GM23248 (cell line): ENCODE measurements around the gene UBAC2. TPM values are rescaled to one million over a fixed set of nuclear protein-coding genes. Genes with fewer than 3 reads are reported as not detected.

Experiments used
- DNase-seq: peaks from one replicate; pipeline ENCODE4 v3.0.0-alpha.2; 2015
- H2AFZ ChIP-seq: fragments of 200-600 bp; sonication (generic); 2 replicates; pipeline ENCODE4 v1.6.1; 2016; ENCODE audit warnings: antibody characterized with exemption
- H3F3A ChIP-seq: fragments of 200-600 bp; sonication (generic); 2 replicates; pipeline ENCODE4 v1.6.1; 2016; ENCODE audit warnings: mild to moderate bottlenecking, antibody characterized with exemption, mixed run types; ENCODE audit not compliant: insufficient read depth
- H3K27ac ChIP-seq: fragments of 200-600 bp; sonication (generic); 2 replicates; pipeline ENCODE4 v1.5.1; 2016; ENCODE audit warnings: mild to moderate bottlenecking
- H3K27me3 ChIP-seq: fragments of 200-600 bp; sonication (generic); replicated peaks from 2 replicates; pipeline ENCODE4 v1.6.1; 2016; ENCODE audit warnings: mild to moderate bottlenecking; ENCODE audit not compliant: insufficient read depth
- H3K36me3 ChIP-seq: fragments of 200-600 bp; sonication (generic); 2 replicates; pipeline ENCODE4 v1.6.1; 2016; ENCODE audit warnings: low read depth, mild to moderate bottlenecking
- H3K4me1 ChIP-seq: fragments of 200-600 bp; sonication (generic); 2 replicates; pipeline ENCODE4 v1.6.1; 2016; ENCODE audit warnings: mild to moderate bottlenecking; ENCODE audit not compliant: insufficient read depth
- H3K4me2 ChIP-seq: fragments of 200-600 bp; sonication (generic); one replicate; pipeline ENCODE4 v1.6.1; 2016; ENCODE audit warnings: mild to moderate bottlenecking; ENCODE audit not compliant: unreplicated experiment
- H3K4me3 ChIP-seq: fragments of 200-600 bp; sonication (generic); 2 replicates; pipeline ENCODE4 v1.5.1; 2016; ENCODE audit warnings: mild to moderate bottlenecking
- H3K79me2 ChIP-seq: fragments of 200-600 bp; sonication (generic); 2 replicates; pipeline ENCODE4 v1.6.1; 2016; ENCODE audit warnings: mild to moderate bottlenecking; ENCODE audit not compliant: insufficient read depth
- H3K9ac ChIP-seq: fragments of 200-600 bp; sonication (generic); 2 replicates; pipeline ENCODE4 v1.6.1; 2016; ENCODE audit warnings: mild to moderate bottlenecking
- H3K9me2 ChIP-seq: fragments of 200-600 bp; sonication (generic); 2 replicates; pipeline ENCODE4 v1.6.1; 2016; ENCODE audit warnings: mixed run types, mild to moderate bottlenecking, moderate library complexity; ENCODE audit not compliant: insufficient read depth
- H3K9me3 ChIP-seq: fragments of 200-600 bp; sonication (generic); one replicate; pipeline ENCODE4 v1.6.1; 2017; ENCODE audit warnings: low read depth
- H4K20me1 ChIP-seq: fragments of 200-600 bp; sonication (generic); 2 replicates; pipeline ENCODE4 v1.6.0; 2016; ENCODE audit not compliant: insufficient read depth
- EZH2 ChIP-seq: fragments of 200-600 bp; sonication (generic); IDR thresholded peaks from 2 replicates; pipeline ENCODE4 v1.6.1; 2018; ENCODE audit warnings: antibody characterized with exemption, mild to moderate bottlenecking; ENCODE audit not compliant: insufficient read depth, poor library complexity, severe bottlenecking
- EZH2phosphoT487 ChIP-seq: fragments of 200-600 bp; sonication (generic); IDR thresholded peaks from 2 replicates; pipeline ENCODE4 v1.6.1; 2018; ENCODE audit warnings: antibody characterized with exemption, moderate library complexity, mild to moderate bottlenecking, low read depth; ENCODE audit not compliant: insufficient read depth
- WGBS, 2 experiments: methylation state at CpG; one replicate each; pipeline ENCODE4 v1.1.6; 2015 to 2017; ENCODE audit warnings: low lambda C conversion rate in 2 of 2, low coverage in 1 of 2; ENCODE audit errors: missing lambda C conversion rate in 2 of 2; 5-methylcytosine and 5-hydroxymethylcytosine counted together
- in situ Hi-C: fragments of 300-500 bp; cut with MboI; formaldehyde crosslinking; loops from 2 replicates; pipeline ENCODE4 v1.15.0; 2020
- polyA plus RNA-seq: library from polyadenylated mRNA; unstranded; fragments of >200 nt; fragmentation: Nextera tagmentation; extraction: Ambion mirVana; gene quantifications from 2 replicates; pipeline ENCODE4 v1.2.1, GENCODE V29; 2016
- total RNA-seq: library from RNA; depleted of rRNA; stranded (reverse); fragments of >200 nt; shearing (Covaris generic); gene quantifications from 2 replicates; pipeline ENCODE4 v1.2.3, GENCODE V29; 2014

UBAC2 gene
- total and polyA plus RNA-seq, 2 experiments from 2014 or later: 66.1 to 95.9 TPM

DNA sequence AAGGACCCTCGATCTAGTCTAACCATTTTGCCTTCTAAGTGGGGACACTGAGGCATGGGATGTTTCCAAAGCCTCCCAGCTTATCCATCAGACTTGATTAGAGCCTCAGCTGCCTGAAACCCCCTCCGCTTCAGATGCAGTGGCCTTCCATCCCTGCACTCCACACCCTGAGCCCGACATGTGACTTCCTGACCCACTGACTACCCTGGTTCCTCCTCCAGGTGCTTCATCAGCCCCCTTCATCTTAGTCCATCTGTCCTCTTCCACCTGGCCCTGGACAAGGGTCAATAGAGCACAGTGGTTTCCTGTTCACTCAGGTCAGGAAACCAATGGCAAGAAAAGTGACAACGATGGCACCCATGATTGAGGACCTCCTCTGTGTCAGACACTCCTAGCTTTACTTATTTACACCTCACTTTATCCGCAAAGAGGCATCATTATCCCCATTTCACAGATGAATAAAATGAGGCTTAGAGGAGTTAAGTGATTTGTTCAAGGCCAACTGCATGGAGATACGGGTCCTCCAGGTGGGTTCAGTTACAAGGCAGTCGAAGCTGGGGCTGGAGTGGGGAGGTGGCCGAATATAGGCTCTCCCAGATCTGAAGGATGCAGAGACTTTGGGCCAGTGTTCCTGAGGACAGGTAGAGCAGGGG is 219.1 kb downstream of the UBAC2 start:
- DNase-seq: no peak
- Histone ChIP-seq H3K9me2 (no peaks in the 10 kb centered on the region), H3K9me3 (no peaks in the 10 kb centered on the region), H2AFZ (no peak overlapping the region), H4K20me1 (no peaks in the 10 kb centered on the region), H3K27ac (no peak overlapping the region), H3K36me3 (no peaks in the 10 kb centered on the region), H3F3A (no peaks in the 10 kb centered on the region), H3K4me3 (no peak overlapping the region), H3K4me1 (no peaks in the 10 kb centered on the region), H3K27me3 (peaks cover 26% of the 10 kb centered on the region; the same call in 1 of the 2 replicates), H3K79me2 (no peaks in the 10 kb centered on the region), H3K9ac (no peak overlapping the region), H3K4me2 (no peak overlapping the region)
- 72 to 75% methylated on average over 8 of the region's 8 CpGs for WGBS, 2 experiments
- TF ChIP-seq EZH2phosphoT487 (no peak), EZH2 (no peak)
- in situ Hi-C loops: loop anchor here (10.0 kb wide), 1 partner anchor 245 kb away; no protein-coding TSS in a partner anchor

DNA sequence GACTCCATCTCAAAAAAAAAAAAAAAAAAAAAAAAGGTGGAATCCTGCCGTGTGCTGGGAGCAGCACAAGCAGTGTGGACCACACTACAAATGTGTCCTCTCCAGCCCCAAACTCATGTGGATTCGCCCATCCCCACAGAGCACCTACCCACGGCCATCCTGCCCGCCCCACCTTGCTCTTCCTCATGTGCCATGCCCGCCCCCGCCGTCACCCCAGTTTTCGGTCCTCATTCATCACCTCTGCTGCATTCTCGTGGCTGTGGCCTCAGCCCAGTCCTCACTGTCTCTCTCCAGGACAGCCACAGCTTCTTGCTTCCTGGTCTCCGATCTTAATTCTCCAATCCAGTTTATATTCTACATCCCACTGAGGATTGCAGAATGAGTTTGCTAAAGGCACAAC is 220.6 kb downstream of the UBAC2 start:
- DNase-seq: no peak
- TF ChIP-seq EZH2phosphoT487 (no peak), EZH2 (no peak)
- no peaks in the 10 kb centered on the region for H3F3A ChIP-seq
- no peaks in the 10 kb centered on the region for H3K9me2 ChIP-seq
- H3K79me2 ChIP-seq: no peaks in the 10 kb centered on the region
- H3K27ac ChIP-seq: no peak overlapping the region
- in situ Hi-C loops: loop anchor here (10.0 kb wide), 1 partner anchor 246 kb away; no protein-coding TSS in a partner anchor
- H3K9ac ChIP-seq: no peak overlapping the region
- H2AFZ ChIP-seq: no peak overlapping the region
- H3K36me3 ChIP-seq: no peaks in the 10 kb centered on the region
- peaks cover 30% of the 10 kb centered on the region; the same call in 1 of the 2 replicates for H3K27me3 ChIP-seq
- no peaks in the 10 kb centered on the region for H3K9me3 ChIP-seq
- H4K20me1 ChIP-seq: no peaks in the 10 kb centered on the region
- no peaks in the 10 kb centered on the region for H3K4me1 ChIP-seq
- H3K4me2 ChIP-seq: no peak overlapping the region
- H3K4me3 ChIP-seq: no peak overlapping the region
- 69 to 82% methylated on average over 5 to 10 of the region's 10 CpGs for WGBS, 2 experiments

DNA sequence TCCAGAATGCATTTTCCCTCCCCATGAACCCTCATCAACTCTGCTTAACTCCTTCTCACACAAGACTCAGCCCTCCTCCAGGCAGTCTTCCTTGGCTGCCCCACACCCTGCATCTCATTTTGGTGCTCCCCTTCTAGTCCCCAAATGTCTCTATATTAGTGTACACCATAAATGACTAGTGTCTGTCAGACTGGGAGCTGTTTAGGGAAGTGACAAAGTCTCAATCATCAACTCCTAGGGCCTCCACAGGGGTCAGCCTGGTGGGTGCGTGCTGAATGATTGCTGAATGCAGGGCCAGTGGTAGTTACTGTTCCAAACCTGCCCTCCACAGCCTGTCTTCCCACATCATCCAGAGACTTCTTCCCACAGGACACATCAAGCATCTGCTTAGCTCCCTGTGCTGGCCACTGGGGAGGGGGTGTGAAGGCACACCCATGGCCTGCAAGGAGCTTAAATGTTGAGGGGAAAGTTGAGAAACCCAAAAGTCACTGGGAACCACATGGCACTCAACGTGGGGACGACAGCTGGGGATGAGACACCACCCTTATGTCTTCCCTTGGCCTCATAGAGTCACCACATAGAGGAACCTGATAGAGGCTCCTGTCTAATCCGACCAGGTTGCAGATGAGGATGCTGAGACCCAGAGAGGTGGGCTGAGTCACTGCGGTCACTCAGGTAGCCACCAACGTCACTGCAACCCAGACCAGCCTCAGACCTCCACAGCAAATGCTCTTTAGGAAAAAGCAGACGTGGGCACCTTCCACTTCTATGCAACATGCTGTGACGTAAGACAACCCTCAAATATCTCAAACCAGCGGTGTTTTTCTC is 221.3 kb downstream of the UBAC2 start:
- no peaks in the 10 kb centered on the region for H3F3A ChIP-seq
- DNase-seq: no peak
- in situ Hi-C loops: loop anchor here (10.0 kb wide), 1 partner anchor 247 kb away; no protein-coding TSS in a partner anchor
- WGBS, 2 experiments: 71 to 78% methylated on average over 9 of the region's 9 CpGs
- H3K9ac ChIP-seq: no peak overlapping the region
- H3K79me2 ChIP-seq: no peaks in the 10 kb centered on the region
- H2AFZ ChIP-seq: no peak overlapping the region
- H3K9me2 ChIP-seq: no peaks in the 10 kb centered on the region
- H3K27me3 ChIP-seq: peaks cover 30% of the 10 kb centered on the region; the same call in 1 of the 2 replicates
- no peak overlapping the region for H3K4me2 ChIP-seq
- H3K4me1 ChIP-seq: no peaks in the 10 kb centered on the region
- H3K9me3 ChIP-seq: no peaks in the 10 kb centered on the region
- H3K36me3 ChIP-seq: no peaks in the 10 kb centered on the region
- H3K27ac ChIP-seq: no peak overlapping the region
- TF ChIP-seq EZH2phosphoT487: no peak
- TF ChIP-seq EZH2: no peak
- no peaks in the 10 kb centered on the region for H4K20me1 ChIP-seq
- no peak overlapping the region for H3K4me3 ChIP-seq

DNA sequence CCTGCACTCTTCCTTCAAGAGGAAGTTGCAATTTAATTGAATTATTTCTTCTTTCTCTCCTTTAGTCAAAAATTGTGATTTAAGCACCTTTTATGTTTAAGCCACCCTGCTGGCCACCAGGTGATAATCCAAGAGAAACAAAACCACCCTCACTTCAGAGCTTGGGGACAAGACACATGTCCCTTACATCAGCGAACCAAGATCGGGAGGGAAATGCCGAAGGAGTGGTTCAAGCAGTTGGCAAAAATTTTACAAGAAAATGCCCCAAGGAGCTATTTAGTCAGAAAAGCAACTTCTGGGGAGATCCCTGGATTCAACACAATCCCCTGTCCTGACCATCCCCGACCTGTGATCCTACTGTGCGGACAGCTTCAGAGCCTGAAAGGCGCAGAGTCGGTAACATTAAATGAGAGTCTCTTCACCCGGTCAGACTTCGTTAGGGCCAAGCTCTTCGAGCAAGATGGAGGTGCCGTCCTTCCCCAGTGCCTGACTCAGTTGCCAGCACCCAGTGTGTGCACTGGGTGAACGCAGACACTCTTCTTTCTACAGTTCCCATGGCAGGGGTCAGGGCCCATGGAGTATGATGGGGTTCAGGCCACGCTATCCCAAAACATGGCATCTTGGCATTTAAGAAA is 222.0 kb downstream of the UBAC2 start:
- Histone ChIP-seq H2AFZ (no peak overlapping the region), H3K9me3 (no peaks in the 10 kb centered on the region), H3K27me3 (peaks cover 30% of the 10 kb centered on the region; the same call in 1 of the 2 replicates), H3F3A (no peaks in the 10 kb centered on the region), H3K36me3 (no peaks in the 10 kb centered on the region), H3K4me1 (no peaks in the 10 kb centered on the region), H3K9ac (no peak overlapping the region), H3K27ac (no peak overlapping the region), H3K4me3 (no peak overlapping the region), H3K4me2 (no peak overlapping the region), H3K79me2 (no peaks in the 10 kb centered on the region), H3K9me2 (no peaks in the 10 kb centered on the region), H4K20me1 (no peaks in the 10 kb centered on the region)
- WGBS, 2 experiments: 83 to 86% methylated on average over 13 of the region's 13 CpGs
- DNase-seq: no peak
- TF ChIP-seq EZH2 (no peak), EZH2phosphoT487 (no peak)
- in situ Hi-C loops: loop anchor here (10.0 kb wide), 1 partner anchor 248 kb away; no protein-coding TSS in a partner anchor
